ENCODE data around the gene PGR.

GRCh38 chr11:101014600-101015285, 114.9 kb downstream of the PGR start:
- TF ChIP-seq CTCF (IDR thresholded peaks at IDR 0.05) (no peak), POLR2A (IDR thresholded peaks at IDR 0.05) (no peak)

Measured in body of pancreas (tissue), 4 donors.